HEK293T (cell line): Measurements from ENCODE around the gene CNTNAP1.

Experiments
- CTCF ChIA-PET: fragments of 350-600 bp; formaldehyde crosslinking; extraction: SDS; loops from one replicate; lab custom pipeline; 2021; ENCODE audit warnings: antibody characterized with exemption, inconsistent platforms; lab: Yijun Ruan, JAX
- POLR2A ChIA-PET: fragments of 350-600 bp; formaldehyde crosslinking; extraction: SDS; loops from one replicate; lab custom pipeline; 2020; ENCODE audit warnings: antibody characterized with exemption, inconsistent platforms; lab: Yijun Ruan, JAX
- DNase-seq: peaks from one replicate; pipeline ENCODE4 v3.0.0; 2012; ENCODE audit warnings: mixed read lengths; ENCODE audit errors: extremely low spot score
- ARNT ChIP-seq: fragments of 450-650 bp; IDR thresholded peaks from 2 replicates; pipeline ENCODE4 v1.6.1; 2017; ENCODE audit warnings: mild to moderate bottlenecking
- BHLHE40 ChIP-seq: fragments of 450-650 bp; IDR thresholded peaks from 2 replicates; pipeline ENCODE4 v1.6.1; 2016; ENCODE audit warnings: mild to moderate bottlenecking, moderate library complexity, borderline replicate concordance
- CTBP1 ChIP-seq: fragments of 450-650 bp; IDR thresholded peaks from 2 replicates; pipeline ENCODE4 v1.6.1; 2016; ENCODE audit warnings: borderline replicate concordance
- ELF4 ChIP-seq: fragments of 450-650 bp; IDR thresholded peaks from 2 replicates; pipeline ENCODE4 v1.6.1; 2017; ENCODE audit warnings: antibody characterized with exemption
- FOXA1 ChIP-seq: fragments of 450-650 bp; IDR thresholded peaks from 2 replicates; pipeline ENCODE4 v1.6.1; 2016; ENCODE audit warnings: mild to moderate bottlenecking
- FOXK2 ChIP-seq: fragments of 450-650 bp; IDR thresholded peaks from 2 replicates; pipeline ENCODE4 v1.6.1; 2016; ENCODE audit warnings: mild to moderate bottlenecking
- FOXM1 ChIP-seq: fragments of 450-650 bp; IDR thresholded peaks from 2 replicates; pipeline ENCODE4 v1.6.1; 2017; ENCODE audit warnings: mild to moderate bottlenecking, borderline replicate concordance
- HDGF ChIP-seq: fragments of 450-650 bp; IDR thresholded peaks from 2 replicates; pipeline ENCODE4 v1.6.1; 2017; ENCODE audit warnings: antibody characterized with exemption, borderline replicate concordance
- L3MBTL2 ChIP-seq: fragments of 450-650 bp; conservative IDR thresholded peaks from 2 replicates; pipeline ENCODE4 v1.6.1; 2016; ENCODE audit warnings: mild to moderate bottlenecking
- LEF1 ChIP-seq: fragments of 450-650 bp; IDR thresholded peaks from 2 replicates; pipeline ENCODE4 v1.6.1; 2017; ENCODE audit warnings: mild to moderate bottlenecking, borderline replicate concordance
- NFRKB ChIP-seq: fragments of 450-650 bp; IDR thresholded peaks from 2 replicates; pipeline ENCODE4 v1.6.1; 2016; ENCODE audit warnings: mild to moderate bottlenecking, moderate library complexity
- PKNOX1 ChIP-seq: fragments of 450-650 bp; IDR thresholded peaks from 2 replicates; pipeline ENCODE4 v1.6.1; 2016
- SP1 ChIP-seq: fragments of 450-650 bp; IDR thresholded peaks from 2 replicates; pipeline ENCODE4 v1.6.1; 2017
- SUZ12 ChIP-seq: fragments of 450-650 bp; IDR thresholded peaks from 2 replicates; pipeline ENCODE4 v1.6.1; 2016; ENCODE audit warnings: mild to moderate bottlenecking
- TARDBP ChIP-seq: fragments of 450-650 bp; IDR thresholded peaks from 2 replicates; pipeline ENCODE4 v1.6.1; 2016
- ZNF384 ChIP-seq: fragments of 450-650 bp; IDR thresholded peaks from 2 replicates; pipeline ENCODE4 v1.6.1; 2016

The CNTNAP1 gene

GRCh38 chr17:42690596-42690995 lies 8.3 kb downstream of the CNTNAP1 start:
- DNase-seq = no peak
- TF ChIP-seq PKNOX1 = no peak
- no peak for TF ChIP-seq HDGF
- TF ChIP-seq L3MBTL2 = no peak
- TF ChIP-seq LEF1 = no peak
- no peak for TF ChIP-seq CTBP1
- TF ChIP-seq SP1 = no peak
- no peak for TF ChIP-seq ARNT
- no peak for TF ChIP-seq BHLHE40
- TF ChIP-seq FOXM1 = no peak
- no peak for TF ChIP-seq ZNF384
- TF ChIP-seq FOXK2 = no peak
- no peak for TF ChIP-seq FOXA1
- TF ChIP-seq NFRKB = no peak
- TF ChIP-seq TARDBP = no peak
- TF ChIP-seq SUZ12 = no peak
- no peak for TF ChIP-seq ELF4
- ChIA-PET CTCF (interaction anchor here (0.6 to 1.2 kb wide), 2 partner anchors 10 to 13 kb away, joined by 3 to 5 read pairs; no protein-coding TSS in a partner anchor), POLR2A (interaction anchor here (1.2 to 1.6 kb wide), 3 partner anchors 8 to 12 kb away, joined by 3 to 4 read pairs (median 3); no protein-coding TSS in a partner anchor)

- ChIA-PET CTCF (interaction anchor here (0.6 kb wide), 1 partner anchor 13 kb away, joined by 3 read pairs; no protein-coding TSS in a partner anchor), POLR2A (interaction anchor here (1.2 to 1.6 kb wide), 3 partner anchors 8 to 12 kb away, joined by 3 to 4 read pairs (median 3); no protein-coding TSS in a partner anchor)
- no peak for DNase-seq
- TF ChIP-seq PKNOX1 (no peak), ARNT (no peak), HDGF (no peak), CTBP1 (no peak), NFRKB (no peak), FOXK2 (no peak), L3MBTL2 (no peak), FOXM1 (no peak), BHLHE40 (no peak), LEF1 (no peak), ZNF384 (no peak), SP1 (no peak), FOXA1 (no peak), TARDBP (no peak), ELF4 (no peak)
Measured at GRCh38 chr17:42691021-42691545, 8.8 kb downstream of the CNTNAP1 start.

- ChIA-PET CTCF (interaction anchor here (0.7 to 1.3 kb wide), 2 partner anchors 12 to 114 kb away, joined by 3 to 4 read pairs; no protein-coding TSS in a partner anchor), POLR2A (interaction anchor here (1.4 to 1.8 kb wide), 2 partner anchors 12 to 16 kb away, joined by 4 to 8 read pairs; no protein-coding TSS in a partner anchor)
- DNase-seq = no peak
- TF ChIP-seq TARDBP (no peak), L3MBTL2 (no peak), FOXM1 (no peak), ARNT (no peak), NFRKB (no peak), HDGF (no peak), ELF4 (no peak), FOXK2 (no peak), FOXA1 (no peak), LEF1 (no peak), PKNOX1 (no peak), CTBP1 (no peak), BHLHE40 (no peak), ZNF384 (no peak), SP1 (no peak), SUZ12 (no peak)
Measured at GRCh38 chr17:42692489-42692888, 10.2 kb downstream of the CNTNAP1 start.

GRCh38 chr17:42694524-42694923 lies 12.2 kb downstream of the CNTNAP1 start:
- CTCF ChIA-PET = no interaction called here
- POLR2A ChIA-PET = no interaction called here
- TF ChIP-seq HDGF = no peak
- TF ChIP-seq FOXK2 = no peak
- TF ChIP-seq NFRKB = no peak
- TF ChIP-seq ARNT = no peak
- TF ChIP-seq CTBP1 = no peak
- TF ChIP-seq SUZ12 = no peak
- no peak for TF ChIP-seq ZNF384
- no peak for TF ChIP-seq FOXM1
- TF ChIP-seq FOXA1 = no peak
- TF ChIP-seq L3MBTL2 = no peak
- no peak for TF ChIP-seq LEF1
- no peak for TF ChIP-seq SP1
- TF ChIP-seq PKNOX1 = no peak
- TF ChIP-seq TARDBP = no peak
- TF ChIP-seq ELF4 = no peak
- no peak for TF ChIP-seq BHLHE40
- no peak for DNase-seq

- TF ChIP-seq ZNF384 (no peak), ELF4 (no peak), CTBP1 (no peak), TARDBP (no peak), HDGF (no peak), SUZ12 (no peak), SP1 (no peak), FOXM1 (no peak), PKNOX1 (no peak), FOXK2 (no peak), L3MBTL2 (no peak), NFRKB (no peak), BHLHE40 (no peak), LEF1 (no peak), FOXA1 (no peak), ARNT (no peak)
- ChIA-PET POLR2A (interaction anchor here (1.7 kb wide), 1 partner anchor 17 kb away, joined by 6 read pairs; no protein-coding TSS in a partner anchor), CTCF (no interaction called here)
- no peak for DNase-seq
Measured at GRCh38 chr17:42695500-42695899, 13.2 kb downstream of the CNTNAP1 start.
